HL-60 (cell line): ENCODE measurements around the gene TENT4A.

Experiments used
- CTCF ChIP-seq: IDR thresholded peaks from one replicate; pipeline ENCODE4 v1.5.1; 2011; ENCODE audit warnings: low read length, control low read depth, inconsistent platforms; ENCODE audit not compliant: insufficient read depth
- POLR2AphosphoS5 ChIP-seq: IDR thresholded peaks from 2 replicates; pipeline ENCODE4 v1.6.1; 2012; ENCODE audit warnings: low read depth
- SPI1 ChIP-seq: IDR thresholded peaks from 2 replicates; pipeline ENCODE4 v1.6.1; 2012; ENCODE audit warnings: low read depth, mild to moderate bottlenecking, borderline replicate concordance
- TF ChIP-seq, protein P1 (sequence below): IDR thresholded peaks from 2 replicates; pipeline ENCODE4 v1.6.1; 2012; ENCODE audit warnings: low read depth; ENCODE audit not compliant: insufficient replicate concordance

- TF ChIP-seq CTCF (no peak), POLR2AphosphoS5 (no peak), SPI1 (no peak)
- TF ChIP-seq, protein P1, sequence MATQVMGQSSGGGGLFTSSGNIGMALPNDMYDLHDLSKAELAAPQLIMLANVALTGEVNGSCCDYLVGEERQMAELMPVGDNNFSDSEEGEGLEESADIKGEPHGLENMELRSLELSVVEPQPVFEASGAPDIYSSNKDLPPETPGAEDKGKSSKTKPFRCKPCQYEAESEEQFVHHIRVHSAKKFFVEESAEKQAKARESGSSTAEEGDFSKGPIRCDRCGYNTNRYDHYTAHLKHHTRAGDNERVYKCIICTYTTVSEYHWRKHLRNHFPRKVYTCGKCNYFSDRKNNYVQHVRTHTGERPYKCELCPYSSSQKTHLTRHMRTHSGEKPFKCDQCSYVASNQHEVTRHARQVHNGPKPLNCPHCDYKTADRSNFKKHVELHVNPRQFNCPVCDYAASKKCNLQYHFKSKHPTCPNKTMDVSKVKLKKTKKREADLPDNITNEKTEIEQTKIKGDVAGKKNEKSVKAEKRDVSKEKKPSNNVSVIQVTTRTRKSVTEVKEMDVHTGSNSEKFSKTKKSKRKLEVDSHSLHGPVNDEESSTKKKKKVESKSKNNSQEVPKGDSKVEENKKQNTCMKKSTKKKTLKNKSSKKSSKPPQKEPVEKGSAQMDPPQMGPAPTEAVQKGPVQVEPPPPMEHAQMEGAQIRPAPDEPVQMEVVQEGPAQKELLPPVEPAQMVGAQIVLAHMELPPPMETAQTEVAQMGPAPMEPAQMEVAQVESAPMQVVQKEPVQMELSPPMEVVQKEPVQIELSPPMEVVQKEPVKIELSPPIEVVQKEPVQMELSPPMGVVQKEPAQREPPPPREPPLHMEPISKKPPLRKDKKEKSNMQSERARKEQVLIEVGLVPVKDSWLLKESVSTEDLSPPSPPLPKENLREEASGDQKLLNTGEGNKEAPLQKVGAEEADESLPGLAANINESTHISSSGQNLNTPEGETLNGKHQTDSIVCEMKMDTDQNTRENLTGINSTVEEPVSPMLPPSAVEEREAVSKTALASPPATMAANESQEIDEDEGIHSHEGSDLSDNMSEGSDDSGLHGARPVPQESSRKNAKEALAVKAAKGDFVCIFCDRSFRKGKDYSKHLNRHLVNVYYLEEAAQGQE: no peak
Observed at GRCh38 chr5:6744841-6745705, 31.8 kb downstream of the TENT4A start.
